ENCODE data around the gene COLEC11.
A peak's percentile ranks its signal among the peaks of the same experiment; 100 is the strongest.
"Not testable (repeated sequence)": the region's sequence is repeated elsewhere in the genome, so short reads cannot be mapped to it uniquely, and the experiment has no call there.

Gene COLEC11

GRCh38 chr2:3606370-3607201 lies 11.7 kb downstream of the COLEC11 start:
- DNase-seq = no peak

GRCh38 chr2:3608373-3609278 lies 13.7 kb downstream of the COLEC11 start:
- DNase-seq = no peak

- DNase-seq = not testable (repeated sequence)
Measured at GRCh38 chr2:3609279-3609673, 14.4 kb downstream of the COLEC11 start.

- no peak for DNase-seq
Measured at GRCh38 chr2:3610415-3610814, 15.5 kb downstream of the COLEC11 start.

- no peak for DNase-seq
Measured at GRCh38 chr2:3610881-3611505, 16.1 kb downstream of the COLEC11 start.

- DNase-seq = no peak
Measured at GRCh38 chr2:3611589-3611988, 16.7 kb downstream of the COLEC11 start.

- no peak for DNase-seq
Measured at GRCh38 chr2:3612639-3613523, 18.0 kb downstream of the COLEC11 start.

- DNase-seq = no peak
Measured at GRCh38 chr2:3613524-3613905, 18.6 kb downstream of the COLEC11 start.

- DNase-seq = not testable (repeated sequence)
Measured at GRCh38 chr2:3614743-3615142, 19.8 kb downstream of the COLEC11 start.

- not testable (repeated sequence) for DNase-seq
Measured at GRCh38 chr2:3615541-3616200, 20.8 kb downstream of the COLEC11 start.

GRCh38 chr2:3616435-3617197 lies 21.7 kb downstream of the COLEC11 start:
- not testable (repeated sequence) for DNase-seq

- DNase-seq = no peak
Measured at GRCh38 chr2:3617198-3617890, 22.4 kb downstream of the COLEC11 start.

- DNase-seq = no peak
Measured at GRCh38 chr2:3618367-3618766, 23.5 kb downstream of the COLEC11 start.

GRCh38 chr2:3619033-3619432 lies 24.1 kb downstream of the COLEC11 start:
- no peak for DNase-seq

GRCh38 chr2:3619661-3620060 lies 24.7 kb downstream of the COLEC11 start:
- not testable (repeated sequence) for DNase-seq

- DNase-seq = peak; percentile 13
Measured at GRCh38 chr2:3620834-3621233, 25.9 kb downstream of the COLEC11 start.

- DNase-seq = no peak
Measured at GRCh38 chr2:3622967-3623366, 28.1 kb downstream of the COLEC11 start.

- DNase-seq = no peak
Measured at GRCh38 chr2:3624059-3624794, 29.3 kb downstream of the COLEC11 start.

- DNase-seq = no peak
Measured at GRCh38 chr2:3625186-3625585, 30.3 kb downstream of the COLEC11 start.
